Gastrocnemius medialis (tissue), 4 donors: ENCODE results near the gene NLRP11. TPM values are rescaled to one million over a fixed set of nuclear protein-coding genes. Genes with fewer than 3 reads are reported as not detected.
A peak's percentile ranks its signal among the peaks of the same experiment; 100 is the strongest.

Experiments used
- ATAC-seq, 2 donors: fragments of 150-250 bp; one replicate each; pipeline ENCODE4 v1.9.1; 2016
- DNase-seq, 2 donors: peaks; one replicate each; pipeline ENCODE4 v3.0.0-alpha.2; 2019
- H3K27ac ChIP-seq, 4 donors: fragments of 200-600 bp; sonication (generic); 1 replicate in 1 of 4; 2 replicates in 3 of 4; pipeline ENCODE4 v1.5.1; 2016 to 2018; ENCODE audit warnings: mild to moderate bottlenecking in 2 of 4, moderate library complexity in 1 of 4
- H3K27me3 ChIP-seq, 3 donors: fragments of 200-600 bp; sonication (generic) in 2 of 3; 1 replicate in 1 of 3; 2 replicates in 2 of 3; pipeline versions ENCODE4 v1.5.1 to v1.6.0; 2016 to 2019; ENCODE audit warnings: mild to moderate bottlenecking in 1 of 3, moderate library complexity in 1 of 3
- H3K36me3 ChIP-seq, 2 donors: fragments of 200-600 bp; sonication (generic) in 1 of 2; one replicate each; pipeline ENCODE4 v1.5.1; 2017 to 2018
- H3K4me1 ChIP-seq, 2 donors: fragments of 200-600 bp; sonication (generic) in 1 of 2; one replicate each; pipeline ENCODE4 v1.5.1; 2016 to 2017; ENCODE audit warnings: mild to moderate bottlenecking in 2 of 2
- H3K4me3 ChIP-seq, 4 donors: fragments of 200-600 bp; sonication (generic) in 3 of 4; 1 replicate in 1 of 4; 2 replicates in 3 of 4; pipeline ENCODE4 v1.5.1; 2016 to 2019; ENCODE audit warnings: mild to moderate bottlenecking in 2 of 4
- H3K9me3 ChIP-seq, 3 donors: fragments of 200-600 bp; sonication (generic) in 2 of 3; 1 replicate in 1 of 3; 2 replicates in 2 of 3; pipeline ENCODE4 v1.5.1; 2016 to 2019
- POLR2A ChIP-seq, 2 donors: fragments of 450-650 bp; IDR thresholded peaks; one replicate each; pipeline ENCODE4 v1.6.1; 2017; ENCODE audit warnings: antibody characterized with exemption in 2 of 2, mild to moderate bottlenecking in 2 of 2, moderate library complexity in 2 of 2
- in situ Hi-C, 4 donors: fragments of 200-750 bp; cut with MboI; loops; one replicate each; pipeline versions ENCODE4 v1.15.0 to v1.8.0; 2017; ENCODE audit warnings: low sequenced_read_pairs in 4 of 4
- intact Hi-C: fragments of 100-400 bp; cut with DNase I; formaldehyde crosslinking; loops from one replicate; pipeline ENCODE4 v1.15.1; 2023; ENCODE audit warnings: low total_unique reads
- total RNA-seq, 4 donors: library from RNA; depleted of rRNA; stranded (reverse); fragments of >200 nt; gene quantifications; one replicate each; pipeline versions ENCODE4 v1.1.0 to v1.2.3, GENCODE V29; 2016
- TF ChIP-seq, protein P1 (sequence below), 5 experiments: fragments of 450-650 bp in 3 of 5; fragments of 200-600 bp in 2 of 5; sonication (generic) in 2 of 5; IDR thresholded peaks in 4 of 5; conservative IDR thresholded peaks in 1 of 5; 1 replicate in 4 of 5; 2 replicates in 1 of 5; pipeline ENCODE4 v1.5.1; 2016 to 2019; ENCODE audit warnings: antibody characterized with exemption in 5 of 5, mild to moderate bottlenecking in 3 of 5, moderate library complexity in 3 of 5

The NLRP11 gene
- total RNA-seq, 4 donors from 2014 or later = not detected

DNA sequence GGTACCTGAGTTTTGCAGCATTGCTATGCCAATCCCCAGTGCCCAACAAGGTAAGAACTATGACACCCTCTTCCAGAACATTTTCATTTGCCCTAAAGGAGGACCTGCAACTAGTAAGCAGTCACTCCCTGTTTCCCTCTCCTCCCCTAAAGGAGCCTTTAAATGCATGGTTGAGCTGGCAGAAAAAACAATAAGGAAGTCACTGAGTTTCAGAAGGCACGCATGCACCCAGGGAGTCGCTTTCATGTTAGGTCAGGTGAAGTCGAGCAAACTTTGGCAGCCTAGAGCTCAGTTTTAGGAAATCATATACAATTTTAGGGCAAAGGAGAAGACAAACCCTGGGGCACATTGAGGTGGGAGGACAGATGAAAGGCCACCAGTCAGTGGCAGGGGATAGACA, 11.8 kb downstream of the NLRP11 start:
- no peak overlapping the region for H3K27ac ChIP-seq
- TF ChIP-seq POLR2A (IDR thresholded peaks at IDR 0.05) = no peak
- TF ChIP-seq, protein P1, sequence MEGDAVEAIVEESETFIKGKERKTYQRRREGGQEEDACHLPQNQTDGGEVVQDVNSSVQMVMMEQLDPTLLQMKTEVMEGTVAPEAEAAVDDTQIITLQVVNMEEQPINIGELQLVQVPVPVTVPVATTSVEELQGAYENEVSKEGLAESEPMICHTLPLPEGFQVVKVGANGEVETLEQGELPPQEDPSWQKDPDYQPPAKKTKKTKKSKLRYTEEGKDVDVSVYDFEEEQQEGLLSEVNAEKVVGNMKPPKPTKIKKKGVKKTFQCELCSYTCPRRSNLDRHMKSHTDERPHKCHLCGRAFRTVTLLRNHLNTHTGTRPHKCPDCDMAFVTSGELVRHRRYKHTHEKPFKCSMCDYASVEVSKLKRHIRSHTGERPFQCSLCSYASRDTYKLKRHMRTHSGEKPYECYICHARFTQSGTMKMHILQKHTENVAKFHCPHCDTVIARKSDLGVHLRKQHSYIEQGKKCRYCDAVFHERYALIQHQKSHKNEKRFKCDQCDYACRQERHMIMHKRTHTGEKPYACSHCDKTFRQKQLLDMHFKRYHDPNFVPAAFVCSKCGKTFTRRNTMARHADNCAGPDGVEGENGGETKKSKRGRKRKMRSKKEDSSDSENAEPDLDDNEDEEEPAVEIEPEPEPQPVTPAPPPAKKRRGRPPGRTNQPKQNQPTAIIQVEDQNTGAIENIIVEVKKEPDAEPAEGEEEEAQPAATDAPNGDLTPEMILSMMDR (IDR thresholded peaks at IDR 0.05 in 4 of 5, conservative IDR thresholded peaks at IDR 0.05 in 1 of 5) = no peak
- intact Hi-C loops = no loop called here
- no peak for DNase-seq
- H3K36me3 ChIP-seq = no peaks in the 10 kb centered on the region
- no peaks in the 10 kb centered on the region for H3K4me1 ChIP-seq
- H3K27me3 ChIP-seq = no peaks in the 10 kb centered on the region
- no peak for ATAC-seq
- H3K4me3 ChIP-seq = no peak overlapping the region
- in situ Hi-C loops = no loop called here
- no peaks in the 10 kb centered on the region for H3K9me3 ChIP-seq

DNA sequence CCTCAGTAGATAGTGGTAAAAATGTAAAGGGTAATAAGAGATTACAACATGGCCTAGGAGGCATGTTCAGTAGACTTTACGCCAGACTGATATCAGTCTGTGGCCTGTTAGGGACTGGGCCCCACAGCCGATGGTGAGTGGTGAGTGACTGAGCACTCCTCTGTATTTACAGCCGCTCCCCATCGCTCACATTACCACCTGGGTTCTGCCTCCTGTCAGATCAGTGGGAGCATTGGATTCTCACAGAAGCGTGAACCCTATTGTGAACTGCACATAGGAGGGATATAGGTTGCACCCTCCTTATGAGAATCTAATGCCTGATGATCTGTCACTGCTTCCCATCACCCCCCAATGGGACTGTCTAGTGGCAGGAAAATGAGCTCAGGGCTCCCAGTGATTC, 17.9 kb downstream of the NLRP11 start:
- TF ChIP-seq POLR2A (IDR thresholded peaks at IDR 0.05) = no peak
- TF ChIP-seq, protein P1 (IDR thresholded peaks at IDR 0.05 in 4 of 5, conservative IDR thresholded peaks at IDR 0.05 in 1 of 5) = no peak

GRCh38 chr19:55812449-55812848, 19.4 kb downstream of the NLRP11 start:
- ATAC-seq (no peak), DNase-seq (no peak)
- in situ Hi-C loops (no loop called here), intact Hi-C loops (no loop called here)
- TF ChIP-seq POLR2A (IDR thresholded peaks at IDR 0.05) = no peak
- TF ChIP-seq, protein P1 (IDR thresholded peaks at IDR 0.05 in 4 of 5, conservative IDR thresholded peaks at IDR 0.05 in 1 of 5) = no peak
- H3K27me3 ChIP-seq = no peaks in the 10 kb centered on the region
- H3K36me3 ChIP-seq = no peaks in the 10 kb centered on the region
- H3K4me3 ChIP-seq = no peak overlapping the region
- H3K27ac ChIP-seq = no peak overlapping the region
- H3K4me1 ChIP-seq = no peaks in the 10 kb centered on the region
- no peaks in the 10 kb centered on the region for H3K9me3 ChIP-seq

More for the DNA sequence above, 17.9 kb downstream of the NLRP11 start:
- Histone ChIP-seq H3K27me3 (no peaks in the 10 kb centered on the region), H3K9me3 (no peaks in the 10 kb centered on the region), H3K36me3 (no peaks in the 10 kb centered on the region), H3K4me3 (no peak overlapping the region), H3K27ac (no peak overlapping the region), H3K4me1 (no peaks in the 10 kb centered on the region)
- ATAC-seq (no peak), DNase-seq (no peak)
- in situ Hi-C loops = no loop called here
- intact Hi-C loops = no loop called here

GRCh38 chr19:55811340-55811739, 20.5 kb downstream of the NLRP11 start:
- DNase-seq = no peak
- no peaks in the 10 kb centered on the region for H3K27me3 ChIP-seq
- no peak overlapping the region for H3K27ac ChIP-seq
- TF ChIP-seq POLR2A (IDR thresholded peaks at IDR 0.05) = no peak
- TF ChIP-seq, protein P1 (IDR thresholded peaks at IDR 0.05 in 4 of 5, conservative IDR thresholded peaks at IDR 0.05 in 1 of 5) = no peak
- no peak overlapping the region for H3K4me3 ChIP-seq
- H3K4me1 ChIP-seq = no peaks in the 10 kb centered on the region
- no peak for ATAC-seq
- intact Hi-C loops (no loop called here), in situ Hi-C loops (no loop called here)
- no peaks in the 10 kb centered on the region for H3K36me3 ChIP-seq
- no peaks in the 10 kb centered on the region for H3K9me3 ChIP-seq

GRCh38 chr19:55809381-55810058, 22.3 kb downstream of the NLRP11 start:
- H3K27me3 ChIP-seq = no peaks in the 10 kb centered on the region
- TF ChIP-seq POLR2A (IDR thresholded peaks at IDR 0.05) = no peak
- TF ChIP-seq, protein P1 (IDR thresholded peaks at IDR 0.05 in 4 of 5, conservative IDR thresholded peaks at IDR 0.05 in 1 of 5) = no peak
- intact Hi-C loops = no loop called here

More at GRCh38 chr19:55809381-55810058, 22.3 kb downstream of the NLRP11 start:
- ATAC-seq = no peak
- Histone ChIP-seq H3K9me3 (no peaks in the 10 kb centered on the region), H3K27ac (no peak overlapping the region), H3K4me1 (no peaks in the 10 kb centered on the region), H3K36me3 (no peaks in the 10 kb centered on the region), H3K4me3 (no peak overlapping the region)
- in situ Hi-C loops = no loop called here
- DNase-seq = peak in 1 of 2 donors; percentile 14
